Measurements from ENCODE around the gene HAUS6. TPM values are rescaled to one million over a fixed set of nuclear protein-coding genes. Genes with fewer than 3 reads are reported as not detected.

Gene HAUS6
- total and polyA plus RNA-seq, 2 of the 4 experiments (the other 2 are of a cell fraction): 5.8 to 13.3 TPM

DNA sequence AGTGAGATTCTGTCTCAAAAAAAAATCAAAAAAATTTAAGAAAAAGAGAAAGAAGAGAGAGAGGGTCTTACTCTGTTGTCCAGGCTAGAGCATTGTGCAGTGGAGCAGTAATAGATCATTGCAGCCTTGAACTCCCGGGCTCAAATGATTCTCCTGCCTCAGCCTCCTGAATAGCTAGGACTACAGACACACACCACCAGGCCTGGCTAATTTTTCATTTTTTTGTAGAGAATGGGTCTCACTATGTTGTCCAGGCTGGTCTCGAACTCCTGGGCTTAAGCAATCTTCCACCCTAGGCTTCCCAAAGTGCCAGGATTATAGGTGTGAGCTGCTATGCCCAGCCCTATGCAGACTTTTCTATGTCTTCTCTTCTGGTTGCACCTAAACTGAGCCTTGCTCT is 28.5 kb downstream of the HAUS6 start:
- H4K5ac ChIP-seq (ENCODE audit: low read depth, low read length): no peak overlapping the region
- H4K20me1 ChIP-seq (ENCODE audit: insufficient read depth, low read length): no peaks in the 10 kb centered on the region
- TF ChIP-seq RAD21 (IDR thresholded peaks at IDR 0.05; ENCODE audit: low read length) (no peak), FOS (IDR thresholded peaks at IDR 0.05; ENCODE audit: low read depth, low read length) (no peak), NFE2L2 (IDR thresholded peaks at IDR 0.05; ENCODE audit: low read depth, low read length) (no peak)
- no peak overlapping the region for H3K4me2 ChIP-seq (ENCODE audit: low read depth, low read length)
- H3K4me1 ChIP-seq (ENCODE audit: control insufficient read depth, insufficient read depth, low read length): peaks cover 2% of the 10 kb centered on the region; the same call in 1 of the 2 replicates
- H3K18ac ChIP-seq (ENCODE audit: low read depth, low read length): no peak overlapping the region
- no peak overlapping the region for H4K8ac ChIP-seq (ENCODE audit: low read depth in 2 of 2, low read length in 2 of 2)
- ATAC-seq (ENCODE audit: low read depth) (no peak), DNase-seq (no peak)
- H3K9ac ChIP-seq (ENCODE audit: low read depth, low read length): no peak overlapping the region
- H3K4ac ChIP-seq (ENCODE audit: low read depth, low read length): no peak overlapping the region
- H3K23ac ChIP-seq (ENCODE audit: low read depth, low read length): no peak overlapping the region
- no peak overlapping the region for H2AK9ac ChIP-seq (replicated peaks; ENCODE audit: low read depth, low read length, poor library complexity)
- in situ Hi-C loops (cut with MboI; ENCODE audit: low sequenced_read_pairs) (no loop called here), intact Hi-C loops (cut with micrococcal nuclease) (no loop called here), dilution Hi-C loops (cut with HindIII; ENCODE audit: low sequenced_read_pairs, unreplicated experiment) (no loop called here)
- H2BK120ac ChIP-seq (ENCODE audit: low read depth, low read length): no peak overlapping the region
- no peak overlapping the region for H4K91ac ChIP-seq (ENCODE audit: insufficient read depth, low read depth, low read length)
- no peaks in the 10 kb centered on the region for H3K9me3 ChIP-seq (ENCODE audit: control insufficient read depth, insufficient read depth, low read length)
- H2BK5ac ChIP-seq (ENCODE audit: low read depth, low read length, poor library complexity, severe bottlenecking): no peak overlapping the region
- no peaks in the 10 kb centered on the region for H3K9me1 ChIP-seq (ENCODE audit: insufficient read depth, low read length)
- H2BK15ac ChIP-seq (ENCODE audit: low read depth, low read length): no peak overlapping the region
- H3K14ac ChIP-seq (replicated peaks; ENCODE audit: low read depth, low read length): no peak overlapping the region
- no peaks in the 10 kb centered on the region for H3K27me3 ChIP-seq (ENCODE audit: control insufficient read depth, insufficient read depth, low read length)
- BruUV-seq (replicated peaks): no TSS peak
- peaks cover 6 to 11% of the 10 kb centered on the region in 2 experiments; a peak in 3 of 4 replicates for H3K79me1 ChIP-seq (ENCODE audit: low read depth in 1 of 2, low read length in 2 of 2)
- no peak overlapping the region for H3K27ac ChIP-seq (ENCODE audit: insufficient read depth, low read length)
- H3K36me3 ChIP-seq (ENCODE audit: control insufficient read depth, insufficient read depth, low read length): peaks cover 25% of the 10 kb centered on the region
- CTCF ChIA-PET: interaction anchor here (1.0 kb wide), 1 partner anchor 10 kb away, joined by 3 read pairs; no protein-coding TSS in a partner anchor
- no peak overlapping the region for H2BK20ac ChIP-seq (ENCODE audit: low read depth, low read length)
- POLR2A ChIA-PET (ENCODE audit: unreplicated experiment): no interaction called here
- no peak overlapping the region for H2AFZ ChIP-seq (replicated peaks; ENCODE audit: low read length, poor library complexity)
- no peak overlapping the region for H3K4me3 ChIP-seq (ENCODE audit: insufficient read depth, low read depth, low read length)
- WGBS, 2 experiments (ENCODE audit: extremely low coverage in 2 of 2, insufficient read length in 1 of 2): no CpG with 5 or more reads among the region's 2 CpGs
- H2AK5ac ChIP-seq (ENCODE audit: low read depth, low read length): no peak overlapping the region
- no peak overlapping the region for H3K56ac ChIP-seq (ENCODE audit: extremely low read depth, insufficient read depth, low read length)

Data from IMR-90 (cell line).